MM.1S (cell line): Measurements from ENCODE around the gene ZNF608.

Experiments used
- CTCF ChIP-seq: fragments of 300-600 bp; sonication (generic); IDR thresholded peaks from 2 replicates; pipeline ENCODE4 v1.5.1; 2016; ENCODE audit warnings: antibody characterized with exemption, low read length, mixed read lengths
- EZH2 ChIP-seq: fragments of 300-600 bp; sonication (generic); optimal IDR thresholded peaks from 2 replicates; pipeline ENCODE3; 2017; ENCODE audit warnings: low read depth, mild to moderate bottlenecking, antibody characterized with exemption, low read length, mixed read lengths

GRCh38 chr5:124707520-124707919 is 38.9 kb downstream of the ZNF608 start:
- TF ChIP-seq CTCF: no peak
- TF ChIP-seq EZH2: no peak
